Measurements from ENCODE around the gene SLC35A3.

The SLC35A3 gene

GRCh38 chr1:100076319-100076718 lies 106.5 kb downstream of the SLC35A3 start:
- DNase-seq (ENCODE audit: low read depth, low spot score): no peak

GRCh38 chr1:100076744-100077143 lies 106.9 kb downstream of the SLC35A3 start:
- DNase-seq (ENCODE audit: low read depth, low spot score): no peak

DNA sequence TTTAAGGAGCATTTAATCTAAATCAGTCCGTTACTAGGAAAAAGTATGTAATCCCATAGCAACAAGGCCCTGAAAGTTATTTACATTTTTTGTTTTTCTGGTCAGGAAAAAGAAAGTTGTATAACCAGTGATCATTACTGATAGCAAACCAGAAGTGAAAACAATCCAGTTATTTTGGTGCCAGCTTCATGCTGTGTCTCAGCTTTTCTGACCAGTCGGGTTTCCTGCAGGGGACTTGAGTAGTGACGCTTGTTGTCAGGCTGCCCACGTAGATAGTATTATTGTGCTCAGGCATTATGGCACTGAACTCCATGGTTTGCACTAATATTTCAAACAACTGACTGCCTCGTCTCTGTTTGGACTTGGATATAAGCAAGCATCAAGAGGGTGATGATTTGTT lies 107.7 kb downstream of the SLC35A3 start:
- DNase-seq (ENCODE audit: low read depth, low spot score): no peak

- DNase-seq (ENCODE audit: low read depth, low spot score): no peak
Observed at GRCh38 chr1:100080331-100080730, 110.5 kb downstream of the SLC35A3 start.

Measured in ELF-1 (cell line).